GM18873 (cell line): ENCODE results near the gene ZBED1.
"Not testable (repeated sequence)": the region's sequence is repeated elsewhere in the genome, so short reads cannot be mapped to it uniquely, and the experiment has no call there.

ENCODE experiments used
- ATAC-seq: cut with Tn5 transposase; IDR thresholded peaks from one replicate; pipeline ENCODE4 v1.9.1; 2021; ENCODE audit warnings: mild to moderate bottlenecking, moderate library complexity, moderate number of reproducible peaks; ENCODE audit not compliant: unreplicated experiment, low FRiP score

The ZBED1 gene

GRCh38 chrX:2460821-2461710 lies 39.7 kb downstream of the ZBED1 start:
- ATAC-seq = not testable (repeated sequence)

GRCh38 chrX:2460048-2460447 lies 40.7 kb downstream of the ZBED1 start:
- ATAC-seq = not testable (repeated sequence)

GRCh38 chrX:2458309-2458708 lies 42.5 kb downstream of the ZBED1 start:
- no peak for ATAC-seq

- no peak for ATAC-seq
Observed at GRCh38 chrX:2457289-2458133, 43.3 kb downstream of the ZBED1 start.

GRCh38 chrX:2456091-2456490 lies 44.7 kb downstream of the ZBED1 start:
- not testable (repeated sequence) for ATAC-seq

GRCh38 chrX:2454620-2455019 lies 46.2 kb downstream of the ZBED1 start:
- ATAC-seq = not testable (repeated sequence)

- no peak for ATAC-seq
Observed at GRCh38 chrX:2452799-2453198, 48.0 kb downstream of the ZBED1 start.

- no peak for ATAC-seq
Observed at GRCh38 chrX:2452317-2452784, 48.4 kb downstream of the ZBED1 start.

GRCh38 chrX:2451501-2452316 lies 49.1 kb downstream of the ZBED1 start:
- ATAC-seq = no peak

GRCh38 chrX:2450681-2451080 lies 50.1 kb downstream of the ZBED1 start:
- no peak for ATAC-seq

GRCh38 chrX:2449135-2449886 lies 51.5 kb downstream of the ZBED1 start:
- no peak for ATAC-seq

- ATAC-seq = no peak
Observed at GRCh38 chrX:2447484-2447883, 53.3 kb downstream of the ZBED1 start.

GRCh38 chrX:2446815-2447214 lies 54.0 kb downstream of the ZBED1 start:
- no peak for ATAC-seq

GRCh38 chrX:2445662-2446623 lies 54.8 kb downstream of the ZBED1 start:
- ATAC-seq = no peak

- ATAC-seq = no peak
Observed at GRCh38 chrX:2442694-2443093, 58.1 kb downstream of the ZBED1 start.

- no peak for ATAC-seq
Observed at GRCh38 chrX:2441466-2441865, 59.3 kb downstream of the ZBED1 start.

GRCh38 chrX:2439613-2440012 lies 61.2 kb downstream of the ZBED1 start:
- no peak for ATAC-seq
